ENCODE data around the gene DOCK8.

The DOCK8 gene

GRCh38 chr9:488448-488847 is 273.8 kb downstream of the DOCK8 start:
- H3K4me3 ChIP-seq (ENCODE audit: low read length) = no peak overlapping the region
- no peak for TF ChIP-seq ZNF274 (IDR thresholded peaks at IDR 0.05; ENCODE audit: low read depth, low read length)

- no peak for TF ChIP-seq ZNF274 (IDR thresholded peaks at IDR 0.05; ENCODE audit: low read depth, low read length)
- no peak overlapping the region for H3K4me3 ChIP-seq (ENCODE audit: low read length)
Measured at GRCh38 chr9:489198-490197, 274.8 kb downstream of the DOCK8 start.

GRCh38 chr9:494764-495163 is 280.1 kb downstream of the DOCK8 start:
- TF ChIP-seq ZNF274 (IDR thresholded peaks at IDR 0.05; ENCODE audit: low read depth, low read length) = no peak
- H3K4me3 ChIP-seq (ENCODE audit: low read length) = no peak overlapping the region

- TF ChIP-seq ZNF274 (IDR thresholded peaks at IDR 0.05; ENCODE audit: low read depth, low read length) = no peak
- H3K4me3 ChIP-seq (ENCODE audit: low read length) = no peak overlapping the region
Measured at GRCh38 chr9:495739-496138, 281.1 kb downstream of the DOCK8 start.

GRCh38 chr9:503326-503725 is 288.7 kb downstream of the DOCK8 start:
- no peak for TF ChIP-seq ZNF274 (IDR thresholded peaks at IDR 0.05; ENCODE audit: low read depth, low read length)
- H3K4me3 ChIP-seq (ENCODE audit: low read length) = no peak overlapping the region

GRCh38 chr9:503881-504852 is 289.5 kb downstream of the DOCK8 start, which contains the start of gene KANK1:
KANK1 (plus strand) TSS chr9:504695.
- no peak for TF ChIP-seq ZNF274 (IDR thresholded peaks at IDR 0.05; ENCODE audit: low read depth, low read length)
- peak within 1 kb of the TSS; percentile 52; the same call in 1 of the 2 replicates for H3K4me3 ChIP-seq (ENCODE audit: low read length)

GRCh38 chr9:504921-505740 is 290.5 kb downstream of the DOCK8 start:
- H3K4me3 ChIP-seq (ENCODE audit: low read length) = peak overlapping the region; percentile 52; the same call in 1 of the 2 replicates

GRCh38 chr9:505741-506059 is 291.0 kb downstream of the DOCK8 start:
- no peak overlapping the region for H3K4me3 ChIP-seq (ENCODE audit: low read length)
- TF ChIP-seq ZNF274 (IDR thresholded peaks at IDR 0.05; ENCODE audit: low read depth, low read length) = no peak

More at GRCh38 chr9:504921-505740, 290.5 kb downstream of the DOCK8 start:
- TF ChIP-seq ZNF274 (IDR thresholded peaks at IDR 0.05; ENCODE audit: low read depth, low read length) = no peak

- H3K4me3 ChIP-seq (ENCODE audit: low read length) = no peak overlapping the region
- no peak for TF ChIP-seq ZNF274 (IDR thresholded peaks at IDR 0.05; ENCODE audit: low read depth, low read length)
Measured at GRCh38 chr9:506281-506680, 291.6 kb downstream of the DOCK8 start.

GRCh38 chr9:511861-512260 is 297.2 kb downstream of the DOCK8 start:
- no peak for TF ChIP-seq ZNF274 (IDR thresholded peaks at IDR 0.05; ENCODE audit: low read depth, low read length)
- H3K4me3 ChIP-seq (ENCODE audit: low read length) = no peak overlapping the region

GRCh38 chr9:512555-513272 is 298.0 kb downstream of the DOCK8 start:
- TF ChIP-seq ZNF274 (IDR thresholded peaks at IDR 0.05; ENCODE audit: low read depth, low read length) = no peak
- H3K4me3 ChIP-seq (ENCODE audit: low read length) = no peak overlapping the region
